ENCODE results near the gene CBX5. TPM values are rescaled to one million over a fixed set of nuclear protein-coding genes. Genes with fewer than 3 reads are reported as not detected.
"Not testable (repeated sequence)": the region's sequence is repeated elsewhere in the genome, so short reads cannot be mapped to it uniquely, and the experiment has no call there.

CBX5 gene
- total RNA-seq, 1 donor from 2014 or later: 62.0 TPM

GRCh38 chr12:54197431-54197909 lies 82.5 kb downstream of the CBX5 start:
- no peak for DNase-seq (ENCODE audit: low spot score)

GRCh38 chr12:54197010-54197409 lies 82.9 kb downstream of the CBX5 start:
- DNase-seq (ENCODE audit: low spot score): no peak

DNA sequence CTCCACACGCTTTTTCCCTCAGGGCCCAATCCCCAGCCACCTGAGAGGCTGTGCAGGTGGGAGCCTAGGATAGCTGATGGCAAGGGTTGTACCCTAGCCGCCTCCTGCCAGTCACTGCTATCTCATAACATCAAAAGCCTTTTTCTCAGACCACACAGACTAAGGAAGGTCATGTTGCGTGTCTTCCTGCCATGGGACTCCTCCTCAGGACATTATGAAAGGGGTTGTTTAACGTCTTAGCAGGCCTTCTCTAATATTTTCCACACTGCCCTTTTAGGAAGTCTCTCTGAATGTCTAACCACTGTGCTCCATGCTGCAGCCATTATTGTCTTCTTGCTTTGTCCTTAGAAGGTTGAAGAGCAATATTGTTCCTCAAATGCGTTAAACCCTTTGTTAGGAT lies 83.5 kb downstream of the CBX5 start:
- DNase-seq (ENCODE audit: low spot score): no peak

- no peak for DNase-seq (ENCODE audit: low spot score)
Measured at GRCh38 chr12:54195737-54196347, 84.1 kb downstream of the CBX5 start.

DNA sequence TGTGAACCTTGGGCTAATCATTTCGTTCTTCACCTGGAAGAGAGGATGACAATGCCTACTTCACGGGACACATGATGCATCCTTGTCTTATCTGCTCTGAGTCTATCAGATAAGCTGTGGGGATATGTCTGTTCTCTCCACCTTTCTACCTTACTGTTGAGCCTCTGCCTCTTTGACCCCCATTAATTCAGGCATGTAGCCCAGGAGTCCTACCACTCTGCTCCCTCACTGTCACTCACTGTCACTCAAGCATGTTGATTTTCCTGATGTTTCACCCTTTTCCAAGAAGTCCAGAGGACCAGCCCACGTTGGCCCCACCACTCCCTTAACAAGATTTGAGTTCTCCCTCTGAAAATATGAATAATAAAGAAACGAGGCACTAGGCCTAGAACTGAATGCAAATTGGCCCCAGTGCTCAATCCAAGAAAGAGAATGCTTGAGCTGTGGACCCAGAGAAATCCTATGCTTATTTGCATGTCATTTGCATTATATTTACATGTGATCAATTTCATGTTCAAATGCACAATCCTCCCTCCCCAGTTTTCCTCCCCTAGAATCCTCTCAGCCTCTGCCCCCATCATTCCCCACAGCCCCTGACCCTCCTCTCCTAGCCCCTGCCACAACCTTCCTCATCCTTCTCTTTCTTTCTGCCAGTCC lies 84.7 kb downstream of the CBX5 start:
- no peak for DNase-seq (ENCODE audit: low spot score)

- DNase-seq (ENCODE audit: low spot score): not testable (repeated sequence)
Measured at GRCh38 chr12:54194611-54195010, 85.3 kb downstream of the CBX5 start.

DNA sequence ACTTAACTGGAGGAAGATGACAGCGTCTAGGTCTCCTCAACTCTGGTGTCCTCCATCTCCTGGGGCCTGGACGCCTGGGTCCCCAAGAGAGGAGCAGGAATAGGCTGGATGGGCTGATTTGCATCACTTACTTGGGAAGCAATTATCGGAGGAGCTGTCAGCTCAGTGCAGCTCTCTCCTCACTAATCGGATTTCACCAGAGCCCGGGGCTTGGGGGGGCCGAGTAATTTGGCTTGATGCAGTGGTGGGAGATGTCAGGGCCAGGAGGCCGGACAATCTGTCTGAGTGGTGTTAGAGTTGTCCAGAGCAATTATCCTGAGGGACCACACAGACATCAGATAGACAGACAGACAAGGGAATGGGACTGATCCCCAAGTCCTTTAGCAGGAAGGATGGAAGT lies 86.5 kb downstream of the CBX5 start:
- DNase-seq (ENCODE audit: low spot score): no peak

- peak; percentile 84 for DNase-seq (ENCODE audit: low spot score)
Measured at GRCh38 chr12:54191550-54192022, 88.3 kb downstream of the CBX5 start.

DNA sequence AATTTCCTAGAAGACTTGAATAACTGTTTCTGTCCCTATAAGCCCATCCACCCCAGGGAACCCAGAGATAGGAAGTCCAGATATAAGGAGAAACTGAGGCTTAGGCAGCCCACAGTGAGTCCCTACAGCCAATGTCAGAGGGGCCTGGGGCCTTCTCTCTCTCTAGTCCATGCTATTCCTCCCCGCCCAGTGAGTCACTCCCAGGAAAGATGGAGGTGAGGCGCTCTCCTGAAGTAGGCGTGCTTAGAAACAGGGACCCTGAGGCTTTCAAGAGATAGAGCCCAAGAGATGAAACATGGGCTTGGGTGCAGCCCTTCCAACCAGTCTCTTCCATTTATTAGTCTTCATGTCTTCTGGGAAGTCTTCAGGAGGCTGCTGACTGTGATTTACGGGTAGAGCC lies 88.8 kb downstream of the CBX5 start:
- no peak for DNase-seq (ENCODE audit: low spot score)

DNA sequence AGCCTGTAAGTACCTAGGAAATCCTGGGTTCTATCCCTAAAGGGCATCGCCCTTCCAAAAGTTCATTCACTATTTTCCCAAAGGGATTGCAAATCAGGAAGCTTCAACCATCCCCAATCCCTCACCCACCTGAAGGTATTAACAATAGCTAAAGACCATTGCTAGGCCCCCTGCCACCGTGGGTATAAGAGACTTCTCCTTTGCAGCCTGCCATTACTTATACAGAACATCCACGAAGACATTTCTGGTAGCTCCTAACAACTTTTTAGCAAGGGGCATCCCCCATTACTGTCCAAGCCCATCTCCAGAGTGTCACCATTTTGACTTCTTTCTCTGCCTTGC lies 90.8 kb downstream of the CBX5 start:
- no peak for DNase-seq (ENCODE audit: low spot score)

DNA sequence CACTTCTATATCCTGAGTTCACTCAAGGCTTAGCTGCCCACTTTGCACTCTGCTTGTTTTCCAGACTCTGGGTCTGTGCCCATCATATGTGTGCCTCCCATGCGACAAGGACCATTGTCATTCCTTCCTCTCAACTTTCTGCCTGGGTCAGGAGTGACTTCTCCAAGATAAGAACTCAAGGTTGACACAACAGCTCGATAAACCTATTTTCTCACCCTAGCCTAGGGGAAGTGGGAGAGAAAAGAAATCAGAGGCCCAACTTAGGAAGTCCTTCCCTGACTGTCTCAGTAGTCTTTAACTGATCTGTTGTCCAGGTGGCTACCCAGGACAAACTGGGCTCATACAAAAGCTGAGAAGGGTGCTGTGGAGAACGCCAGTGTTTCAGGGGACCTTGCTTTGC lies 92.8 kb downstream of the CBX5 start:
- DNase-seq (ENCODE audit: low spot score): no peak

- no peak for DNase-seq (ENCODE audit: low spot score)
Measured at GRCh38 chr12:54185919-54186318, 94.0 kb downstream of the CBX5 start.

DNA sequence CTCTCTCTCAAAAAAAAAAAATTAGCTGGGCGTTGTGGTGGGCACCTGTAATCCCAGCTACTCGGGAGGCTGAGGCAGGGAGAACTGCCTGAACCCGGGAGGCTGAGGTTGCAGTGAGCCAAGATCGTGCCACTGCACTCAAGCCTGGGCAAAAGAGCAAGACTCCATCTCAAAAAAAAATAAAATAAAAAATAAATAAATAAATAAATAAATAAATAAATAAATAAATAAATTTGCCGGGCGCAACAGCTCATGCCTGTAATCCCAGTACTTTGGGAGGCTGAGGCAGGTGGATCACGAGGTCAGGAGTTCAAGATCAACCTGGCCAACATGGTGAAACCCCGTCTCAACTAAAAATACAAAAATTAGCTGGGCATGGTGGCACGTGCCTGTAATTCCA lies 94.6 kb downstream of the CBX5 start:
- not testable (repeated sequence) for DNase-seq (ENCODE audit: low spot score)

DNA sequence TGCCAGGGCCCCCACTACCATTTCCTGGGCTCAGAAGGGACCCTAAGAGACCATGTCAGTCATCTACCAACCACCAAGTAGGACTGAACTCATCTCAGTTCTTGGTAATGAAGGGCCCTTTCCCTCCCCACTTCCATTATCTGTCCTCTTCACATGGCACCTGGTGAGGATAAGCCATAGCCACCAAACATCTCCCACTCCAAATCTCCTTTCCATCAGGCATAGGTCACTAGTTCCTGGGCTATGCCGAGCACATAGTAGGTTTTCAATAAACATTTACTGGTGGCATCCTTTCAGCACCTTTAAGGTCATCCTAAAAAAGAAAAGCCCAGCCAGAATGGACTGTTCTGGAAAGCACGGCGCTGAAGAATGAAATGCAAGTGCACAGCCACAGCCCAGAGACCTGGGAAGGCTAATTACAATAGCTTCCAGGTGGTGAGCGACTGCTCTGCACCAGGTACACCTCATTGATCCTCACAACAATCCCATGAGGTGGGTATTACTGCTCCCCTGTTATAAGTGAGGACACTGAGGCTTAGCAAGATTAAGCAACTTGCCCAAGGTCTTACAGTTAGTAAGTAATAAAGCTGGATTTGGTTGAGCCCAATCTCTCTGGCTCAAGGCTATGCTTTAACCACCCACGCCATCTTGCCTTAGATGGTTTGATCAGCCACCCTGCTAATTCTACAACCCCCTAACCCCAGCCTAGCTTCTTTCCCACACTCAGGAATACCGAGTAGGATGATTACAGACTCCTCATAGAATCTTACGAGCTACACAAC lies 95.7 kb downstream of the CBX5 start:
- no peak for DNase-seq (ENCODE audit: low spot score)

- DNase-seq (ENCODE audit: low spot score): no peak
Measured at GRCh38 chr12:54182981-54183380, 96.9 kb downstream of the CBX5 start.

- DNase-seq (ENCODE audit: low spot score): no peak
Measured at GRCh38 chr12:54182086-54182485, 97.8 kb downstream of the CBX5 start.

Other genes starting within 250 kb of the CBX5 start
- gene HOXC5, start 247.1 kb downstream of the CBX5 start, total RNA-seq: not detected
- 0.89 TPM for gene HOXC4, start 226.3 kb downstream of the CBX5 start, total RNA-seq
- gene SMUG1, start 91.1 kb downstream of the CBX5 start, total RNA-seq: 29.8 TPM
- 686 TPM for gene HNRNPA1, start 604 bp upstream of the CBX5 start, total RNA-seq
- gene NFE2, start 20.9 kb upstream of the CBX5 start, total RNA-seq: 0.58 TPM
- gene COPZ1, start 45.0 kb upstream of the CBX5 start, total RNA-seq: 138 TPM
- 1.8 TPM for gene GPR84, start 84.4 kb upstream of the CBX5 start, total RNA-seq
- 11.4 TPM for gene ZNF385A, start 104.6 kb upstream of the CBX5 start, total RNA-seq
- 39.3 TPM for gene ITGA5, start 139.1 kb upstream of the CBX5 start, total RNA-seq
- 0.40 TPM for gene GTSF1, start 193.5 kb upstream of the CBX5 start, total RNA-seq
- gene NCKAP1L, start 217.6 kb upstream of the CBX5 start, total RNA-seq: 21.3 TPM

Measured in mucosa of gallbladder (tissue), 1 donor.